HG03103 (cell line): ENCODE results near the gene MFAP1.
"Not testable (repeated sequence)": the region's sequence is repeated elsewhere in the genome, so short reads cannot be mapped to it uniquely, and the experiment has no call there.

ENCODE experiments used
- ATAC-seq: cut with Tn5 transposase; IDR thresholded peaks from one replicate; pipeline ENCODE4 v1.9.1; 2021; ENCODE audit warnings: low read depth; ENCODE audit not compliant: unreplicated experiment

Gene MFAP1

GRCh38 chr15:43824302-43825246, at the start of gene MFAP1:
Gene MFAP1 (minus strand): TSS chr15:43824690. CDS start chr15:43824569, 121 bp downstream.
- peak; percentile 59 for ATAC-seq

GRCh38 chr15:43873651-43874050, 49.2 kb upstream of the MFAP1 start:
- no peak for ATAC-seq

- no peak for ATAC-seq
Measured at GRCh38 chr15:43872416-43873020, 48.0 kb upstream of the MFAP1 start.

GRCh38 chr15:43871835-43872234, 47.3 kb upstream of the MFAP1 start:
- ATAC-seq: no peak

GRCh38 chr15:43868406-43868805, 43.9 kb upstream of the MFAP1 start:
- no peak for ATAC-seq

GRCh38 chr15:43867096-43867495, 42.6 kb upstream of the MFAP1 start:
- no peak for ATAC-seq

- not testable (repeated sequence) for ATAC-seq
Measured at GRCh38 chr15:43866636-43867035, 42.1 kb upstream of the MFAP1 start.

GRCh38 chr15:43859546-43859945, 35.1 kb upstream of the MFAP1 start:
- ATAC-seq: no peak

GRCh38 chr15:43854801-43855200, 30.3 kb upstream of the MFAP1 start:
- no peak for ATAC-seq

- ATAC-seq: no peak
Measured at GRCh38 chr15:43852607-43853006, 28.1 kb upstream of the MFAP1 start.

GRCh38 chr15:43851251-43851650, 26.8 kb upstream of the MFAP1 start:
- no peak for ATAC-seq

GRCh38 chr15:43845421-43845820, 20.9 kb upstream of the MFAP1 start:
- ATAC-seq: no peak

- ATAC-seq: not testable (repeated sequence)
Measured at GRCh38 chr15:43832485-43832884, 8.0 kb upstream of the MFAP1 start.

GRCh38 chr15:43831519-43832052, 7.1 kb upstream of the MFAP1 start:
- not testable (repeated sequence) for ATAC-seq

- ATAC-seq: not testable (repeated sequence)
Measured at GRCh38 chr15:43830691-43831275, 6.3 kb upstream of the MFAP1 start.

- ATAC-seq: not testable (repeated sequence)
Measured at GRCh38 chr15:43829951-43830540, 5.6 kb upstream of the MFAP1 start.

- ATAC-seq: no peak
Measured at GRCh38 chr15:43828061-43828657, 3.7 kb upstream of the MFAP1 start.

GRCh38 chr15:43826508-43827341, 2.2 kb upstream of the MFAP1 start, which contains the start of gene WDR76:
Gene WDR76 (plus strand): TSS chr15:43827002. CDS start chr15:43827033, 31 bp downstream.
- peak; percentile 54 for ATAC-seq

GRCh38 chr15:43826029-43826507, 1.6 kb upstream of the MFAP1 start:
- no peak for ATAC-seq
